Occipital lobe (tissue), 2 donors: ENCODE measurements around the gene TRIM24. TPM values are rescaled to one million over a fixed set of nuclear protein-coding genes. Genes with fewer than 3 reads are reported as not detected.

Source experiments
- DNase-seq: peaks from one replicate; lab custom pipeline; 2025; lab: John Stamatoyannopoulos, UW
- total RNA-seq: library from RNA; depleted of rRNA; stranded (reverse); fragments of >200 nt; gene quantifications from one replicate; pipeline ENCODE4 v1.2.3, GENCODE V29; 2014

Gene TRIM24
- total RNA-seq, 1 donor from 2014 or later, result 42.1 TPM

DNA sequence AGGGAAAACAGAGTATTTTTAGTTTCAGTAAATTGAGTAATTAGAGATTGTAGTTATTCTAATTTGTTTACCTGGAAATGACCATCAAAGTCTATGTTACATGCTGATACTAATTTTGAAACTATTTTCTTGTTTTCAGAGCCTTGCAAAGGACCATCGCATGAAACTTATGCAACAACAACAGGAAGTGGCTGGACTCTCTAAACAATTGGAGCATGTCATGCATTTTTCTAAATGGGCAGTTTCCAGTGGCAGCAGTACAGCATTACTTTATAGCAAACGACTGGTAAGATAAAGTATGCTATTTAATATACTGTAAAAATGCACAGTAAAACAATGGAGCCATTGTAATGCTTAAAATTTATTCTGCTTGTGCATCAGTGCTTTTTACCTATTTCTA is 78.5 kb downstream of the TRIM24 start:
- DNase-seq, result no peak

DNA sequence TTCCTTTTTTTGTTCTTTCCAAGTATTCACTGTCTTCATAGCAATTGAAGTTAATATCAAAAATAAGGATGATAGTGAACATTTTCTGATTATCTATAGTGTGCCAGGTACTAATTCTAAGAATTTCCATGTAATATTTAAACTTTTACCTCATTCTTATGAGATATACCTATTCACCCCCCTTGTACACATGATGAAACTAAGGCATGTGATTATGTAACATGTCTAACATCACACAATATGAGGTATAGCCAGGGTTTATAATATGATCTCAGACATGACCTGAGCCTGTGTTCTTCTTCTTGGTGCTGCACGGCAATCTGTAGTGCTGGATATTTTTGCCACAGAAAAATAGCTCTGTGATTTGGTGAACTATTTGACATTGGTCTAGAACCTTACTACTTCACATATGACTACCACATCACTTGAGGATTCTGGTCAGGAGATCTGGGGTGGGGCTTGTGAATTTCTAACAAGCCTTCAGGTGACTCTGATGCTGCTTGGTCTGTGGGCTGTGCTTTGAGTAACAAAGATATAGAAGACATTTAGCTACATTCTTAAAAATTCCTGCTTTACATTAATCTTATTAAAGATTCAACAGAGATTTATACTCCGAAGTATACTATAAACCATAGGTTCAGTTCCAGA is 79.1 kb downstream of the TRIM24 start:
- DNase-seq, result no peak

- DNase-seq, result no peak
Observed at GRCh38 chr7:138542183-138542582, 82.1 kb downstream of the TRIM24 start.

- DNase-seq, result no peak
Observed at GRCh38 chr7:138543739-138544138, 83.7 kb downstream of the TRIM24 start.

GRCh38 chr7:138545123-138545522 is 85.1 kb downstream of the TRIM24 start:
- no peak for DNase-seq

DNA sequence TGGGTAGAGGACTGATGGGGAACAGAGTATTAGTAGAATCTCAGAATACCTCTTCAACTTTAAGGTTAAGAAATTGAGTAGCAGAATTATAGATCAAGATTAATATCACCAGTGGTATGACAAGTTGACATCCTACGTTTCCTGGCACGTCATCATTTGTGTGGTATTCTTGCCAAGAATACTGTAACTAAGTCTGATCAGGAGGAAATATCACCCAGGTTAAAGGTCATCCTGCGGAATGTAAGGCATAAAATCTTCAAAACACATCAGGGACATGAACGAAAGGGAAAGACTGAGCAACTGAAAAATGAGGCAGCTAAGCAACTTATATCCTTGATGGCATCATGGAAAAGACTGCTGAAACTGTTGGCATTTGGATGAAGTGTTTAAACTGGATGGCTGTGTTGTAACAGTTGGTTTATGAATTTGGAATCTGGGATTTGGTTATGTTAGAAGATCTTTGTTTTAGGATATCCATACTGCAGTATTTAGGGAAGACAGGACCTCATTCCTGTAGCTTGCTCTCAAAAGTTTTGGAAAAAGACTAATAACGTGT is 86.1 kb downstream of the TRIM24 start:
- no peak for DNase-seq

DNA sequence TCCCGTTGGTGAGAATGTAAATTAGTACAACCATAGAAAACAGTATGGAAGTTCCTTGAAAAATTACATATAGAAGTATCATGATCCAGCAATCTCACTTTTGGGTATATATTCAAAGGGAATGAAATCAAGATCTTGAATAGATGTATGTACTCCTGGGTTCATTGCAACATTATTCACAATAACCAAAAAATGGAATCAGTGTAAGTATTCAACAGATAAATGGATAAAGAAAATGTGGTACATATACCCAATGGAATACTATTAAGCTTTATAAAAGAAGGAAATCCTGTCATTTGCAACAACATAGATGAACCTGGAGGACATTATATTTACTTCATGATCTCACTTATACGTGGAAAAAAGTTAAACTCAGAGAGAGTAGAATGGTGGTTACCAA is 86.8 kb downstream of the TRIM24 start:
- no peak for DNase-seq

DNA sequence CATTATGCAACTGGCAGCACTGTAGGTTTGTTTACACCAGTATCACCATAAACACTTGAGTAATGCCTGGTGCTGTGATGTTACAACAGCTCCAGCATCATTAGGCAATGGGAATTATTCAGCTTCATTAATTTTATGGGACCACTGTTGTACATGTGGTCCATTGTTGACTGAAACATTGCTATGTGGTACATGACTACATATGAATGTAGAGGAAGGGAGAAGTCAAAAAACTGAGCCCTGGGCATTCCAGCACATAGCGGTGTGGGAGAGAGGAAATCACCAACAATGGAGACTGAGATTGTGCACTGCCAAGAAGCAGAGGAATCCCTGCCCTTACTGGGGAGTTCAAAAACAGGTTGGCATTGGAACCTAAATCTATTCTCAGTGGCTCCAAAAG is 89.0 kb downstream of the TRIM24 start:
- DNase-seq, result no peak

- no peak for DNase-seq
Observed at GRCh38 chr7:138550337-138550736, 90.3 kb downstream of the TRIM24 start.

GRCh38 chr7:138551102-138551501 is 91.0 kb downstream of the TRIM24 start:
- no peak for DNase-seq

- DNase-seq, result no peak
Observed at GRCh38 chr7:138553805-138554204, 93.7 kb downstream of the TRIM24 start.

GRCh38 chr7:138554674-138555073 is 94.6 kb downstream of the TRIM24 start:
- no peak for DNase-seq

GRCh38 chr7:138555684-138556083 is 95.6 kb downstream of the TRIM24 start:
- no peak for DNase-seq

GRCh38 chr7:138556771-138557484 is 96.9 kb downstream of the TRIM24 start:
- DNase-seq, result no peak

- no peak for DNase-seq
Observed at GRCh38 chr7:138559448-138559847, 99.4 kb downstream of the TRIM24 start.

DNA sequence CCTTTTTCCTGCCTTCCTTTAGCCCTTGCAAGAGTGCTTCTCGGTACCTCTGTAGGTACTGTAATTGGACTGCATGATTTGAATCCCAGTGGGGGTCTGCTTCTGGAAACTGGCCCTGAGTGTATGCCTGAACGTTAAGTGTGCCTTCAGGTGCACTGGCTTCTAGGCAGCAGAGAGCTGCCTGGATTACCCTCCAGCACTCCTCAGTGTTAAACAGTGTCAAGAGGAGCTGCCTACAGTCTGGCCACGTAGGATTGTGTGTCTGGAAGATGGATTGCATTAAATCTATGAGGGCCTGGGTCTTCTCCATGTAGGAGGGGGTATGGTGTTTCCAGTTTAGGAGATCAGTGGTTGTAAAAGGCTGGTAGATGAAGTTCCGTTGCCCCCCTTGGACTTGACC is 103.7 kb downstream of the TRIM24 start:
- DNase-seq, result no peak

- DNase-seq, result no peak
Observed at GRCh38 chr7:138564365-138564764, 104.3 kb downstream of the TRIM24 start.

DNA sequence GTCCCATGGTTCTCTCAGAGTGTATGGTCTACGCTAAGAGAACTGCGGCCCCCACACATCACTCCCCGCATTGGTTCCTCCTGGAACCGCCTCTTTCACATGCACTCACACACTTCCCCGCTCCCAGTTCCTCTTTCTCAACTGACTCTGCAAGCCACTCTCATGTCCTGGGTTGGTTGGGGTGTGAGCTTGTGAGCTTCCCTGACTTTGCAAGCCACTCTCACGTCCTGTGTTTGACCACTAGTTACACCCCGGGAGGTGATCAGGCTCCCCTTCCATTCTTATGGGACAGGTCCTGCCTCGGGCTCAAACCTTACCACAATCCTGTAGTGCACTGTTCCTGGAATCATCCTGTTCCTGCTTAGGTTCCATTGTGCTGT is 105.0 kb downstream of the TRIM24 start:
- DNase-seq, result no peak

- no peak for DNase-seq
Observed at GRCh38 chr7:138565451-138566114, 105.5 kb downstream of the TRIM24 start.

GRCh38 chr7:138568655-138569054 is 108.6 kb downstream of the TRIM24 start:
- no peak for DNase-seq

DNA sequence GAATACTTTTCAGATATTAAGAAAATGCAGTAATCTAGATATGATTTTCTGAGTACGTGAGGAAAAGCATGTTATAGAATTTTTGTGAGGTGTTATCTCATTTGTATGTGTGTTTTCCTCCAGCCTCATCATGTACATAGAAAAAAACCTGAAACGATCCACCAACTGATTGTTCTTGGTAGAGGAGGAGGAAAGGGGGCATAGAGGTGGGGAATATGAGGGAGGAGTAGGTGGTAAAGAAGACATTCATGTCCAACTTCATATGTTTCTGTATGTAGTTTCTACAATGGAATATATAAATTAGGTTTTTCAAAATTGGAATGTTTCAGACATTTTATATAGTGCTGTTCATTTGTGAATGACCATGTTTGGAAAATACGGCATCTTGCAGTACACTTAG is 109.4 kb downstream of the TRIM24 start:
- no peak for DNase-seq

DNA sequence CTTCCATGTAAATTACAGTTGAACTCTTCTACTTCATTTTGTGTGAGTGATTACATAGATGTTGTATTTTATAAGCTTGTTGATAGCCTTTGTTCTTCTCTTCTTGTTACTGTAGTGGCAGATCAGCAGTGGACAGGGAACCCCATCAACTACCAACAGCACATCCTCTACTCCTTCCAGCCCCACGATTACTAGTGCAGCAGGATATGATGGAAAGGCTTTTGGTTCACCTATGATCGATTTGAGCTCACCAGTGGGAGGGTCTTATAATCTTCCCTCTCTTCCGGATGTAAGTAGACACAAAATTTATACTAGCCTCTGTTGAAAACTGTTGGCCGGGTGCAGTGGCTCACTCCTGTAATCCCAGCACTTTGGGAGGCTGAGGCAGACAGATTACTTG is 110.7 kb downstream of the TRIM24 start:
- DNase-seq, result no peak

DNA sequence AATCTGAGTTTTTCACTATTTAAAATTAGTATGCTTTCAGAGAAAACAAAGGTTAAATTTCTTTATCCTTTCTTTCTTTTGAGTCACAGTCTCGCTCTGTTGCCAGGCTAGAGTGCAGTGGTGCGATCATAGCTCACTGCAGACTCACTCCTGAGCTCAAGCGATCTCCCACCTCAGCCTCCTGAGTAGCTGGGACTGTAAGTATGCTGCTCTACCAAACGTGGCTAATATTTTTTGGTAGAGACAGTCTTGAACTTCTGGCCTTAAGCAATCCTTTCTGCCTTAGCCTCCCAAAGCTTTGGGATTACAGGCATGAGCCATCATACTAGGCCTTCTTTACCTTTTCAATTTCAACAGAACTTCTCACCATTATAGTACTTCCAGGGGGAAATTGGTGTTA is 113.7 kb downstream of the TRIM24 start:
- DNase-seq, result no peak
